Measurements from ENCODE around the gene POU3F2.

GRCh38 chr6:98832284-98833056, 1.9 kb upstream of the POU3F2 start:
- TF ChIP-seq CTCF (IDR thresholded peaks at IDR 0.05) (no peak), POLR2A (IDR thresholded peaks at IDR 0.05) (no peak)
